ENCODE results near the gene CACNA1S. TPM values are rescaled to one million over a fixed set of nuclear protein-coding genes. Genes with fewer than 3 reads are reported as not detected.

CACNA1S gene
- total RNA-seq, 1 experiment from 2014 or later = not detected

GRCh38 chr1:201137024-201137392 is 24.8 kb upstream of the CACNA1S start:
- WGBS (ENCODE audit: extremely low coverage, insufficient read length, low lambda C conversion rate) = no CpG with 5 or more reads among the region's 7 CpGs
- TF ChIP-seq, protein P1, sequence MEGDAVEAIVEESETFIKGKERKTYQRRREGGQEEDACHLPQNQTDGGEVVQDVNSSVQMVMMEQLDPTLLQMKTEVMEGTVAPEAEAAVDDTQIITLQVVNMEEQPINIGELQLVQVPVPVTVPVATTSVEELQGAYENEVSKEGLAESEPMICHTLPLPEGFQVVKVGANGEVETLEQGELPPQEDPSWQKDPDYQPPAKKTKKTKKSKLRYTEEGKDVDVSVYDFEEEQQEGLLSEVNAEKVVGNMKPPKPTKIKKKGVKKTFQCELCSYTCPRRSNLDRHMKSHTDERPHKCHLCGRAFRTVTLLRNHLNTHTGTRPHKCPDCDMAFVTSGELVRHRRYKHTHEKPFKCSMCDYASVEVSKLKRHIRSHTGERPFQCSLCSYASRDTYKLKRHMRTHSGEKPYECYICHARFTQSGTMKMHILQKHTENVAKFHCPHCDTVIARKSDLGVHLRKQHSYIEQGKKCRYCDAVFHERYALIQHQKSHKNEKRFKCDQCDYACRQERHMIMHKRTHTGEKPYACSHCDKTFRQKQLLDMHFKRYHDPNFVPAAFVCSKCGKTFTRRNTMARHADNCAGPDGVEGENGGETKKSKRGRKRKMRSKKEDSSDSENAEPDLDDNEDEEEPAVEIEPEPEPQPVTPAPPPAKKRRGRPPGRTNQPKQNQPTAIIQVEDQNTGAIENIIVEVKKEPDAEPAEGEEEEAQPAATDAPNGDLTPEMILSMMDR (conservative IDR thresholded peaks at IDR 0.05) = no peak
- Histone ChIP-seq H3K56ac (ENCODE audit: insufficient read length, low read depth, low read length) (no peak overlapping the region), H4K91ac (ENCODE audit: insufficient read length, low read depth, low read length) (no peak overlapping the region), H3K4ac (ENCODE audit: low read depth, low read length) (no peak overlapping the region), H2BK120ac (ENCODE audit: low read depth, low read length, poor library complexity, severe bottlenecking) (no peak overlapping the region), H4K20me1 (ENCODE audit: control insufficient read depth, insufficient read depth, insufficient read length) (no peaks in the 10 kb centered on the region), H3K27me3 (ENCODE audit: insufficient read depth, low read length) (no peaks in the 10 kb centered on the region), H2BK12ac (ENCODE audit: insufficient read length, low read depth, low read length) (no peak overlapping the region), H3K79me1 (ENCODE audit: insufficient read depth, low read depth, low read length, poor library complexity, severe bottlenecking) (no peaks in the 10 kb centered on the region), H3K27ac (ENCODE audit: insufficient read length, low read depth, low read length) (no peak overlapping the region), H2BK5ac (ENCODE audit: insufficient read length, low read length) (no peak overlapping the region), H3K23me2 (ENCODE audit: insufficient read length, low read depth, low read length, poor library complexity, severe bottlenecking) (no peaks in the 10 kb centered on the region), H3K9me3 (ENCODE audit: control insufficient read depth, low read depth, low read length) (no peaks in the 10 kb centered on the region), H2AFZ (ENCODE audit: low read length) (no peak overlapping the region), H3K4me2 (ENCODE audit: insufficient read depth, insufficient read length, low read length) (no peak overlapping the region), H3K4me1 (ENCODE audit: insufficient read depth, low read length) (no peaks in the 10 kb centered on the region), H2BK15ac (ENCODE audit: low read depth, low read length) (no peak overlapping the region), H3K9ac (ENCODE audit: extremely low read depth, insufficient read length, low read length) (no peak overlapping the region), H4K8ac (replicated peaks; ENCODE audit: insufficient read length, low read depth, low read length) (no peak overlapping the region), H4K5ac (ENCODE audit: insufficient read length, low read depth, low read length) (no peak overlapping the region), H3K14ac (ENCODE audit: insufficient read depth, low read length) (no peak overlapping the region), H3T11ph (ENCODE audit: low read length) (no peak overlapping the region), H2BK20ac (ENCODE audit: low read depth, low read length, poor library complexity, severe bottlenecking) (no peak overlapping the region), H2AK5ac (ENCODE audit: insufficient read length, low read length) (no peak overlapping the region), H3K23ac (ENCODE audit: insufficient read length, low read depth, low read length) (no peak overlapping the region), H3K18ac (ENCODE audit: insufficient read length, low read depth, low read length) (no peak overlapping the region), H3K79me2 (ENCODE audit: insufficient read depth, low read length) (no peaks in the 10 kb centered on the region)
- Mint-ChIP-seq H3K27me3 (ENCODE audit: low read depth) (no peaks in the 10 kb centered on the region), H3K4me3 (no peak overlapping the region), H3K27ac (no peak overlapping the region), H3K36me3 (ENCODE audit: insufficient read depth in 1 of 3, low read depth in 3 of 3) (peaks cover 26 to 73% (median 66%) of the 10 kb centered on the region in 3 experiments; a peak in 6 of 7 replicates), H3K4me1 (no peaks in the 10 kb centered on the region), H3K9me3 (no peaks in the 10 kb centered on the region; a peak in 1 of 5 replicates)
- no peak for DNase-seq

All from H9 (cell line).